ENCODE data around the gene SETD2. TPM values are rescaled to one million over a fixed set of nuclear protein-coding genes. Genes with fewer than 3 reads are reported as not detected.

SETD2 gene
- total and polyA plus RNA-seq, 2 of the 8 experiments (the other 6 are each of a cell fraction or from before 2014, with no cell fraction given), result 15.7 to 46.3 TPM

DNA sequence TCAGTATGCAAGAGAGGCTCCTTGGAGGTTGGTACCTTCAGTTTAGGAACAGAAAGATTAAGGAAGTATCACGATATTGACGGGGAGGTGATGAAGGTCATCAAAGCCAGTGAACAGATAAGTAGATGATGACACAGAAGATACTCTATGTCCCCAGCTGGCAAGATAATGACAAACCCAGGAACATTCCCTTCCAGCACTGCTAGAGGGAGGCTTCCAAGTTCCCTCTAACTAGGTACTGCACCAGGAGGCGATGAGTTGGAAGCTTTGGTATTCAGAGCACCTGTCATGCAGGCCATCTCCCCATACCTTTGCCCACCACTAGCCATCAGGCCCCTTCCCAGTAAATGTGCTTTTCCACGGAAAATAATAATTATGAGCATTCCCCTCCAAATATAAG lies 143.6 kb downstream of the SETD2 start (continued):
- TF ChIP-seq, protein P1, sequence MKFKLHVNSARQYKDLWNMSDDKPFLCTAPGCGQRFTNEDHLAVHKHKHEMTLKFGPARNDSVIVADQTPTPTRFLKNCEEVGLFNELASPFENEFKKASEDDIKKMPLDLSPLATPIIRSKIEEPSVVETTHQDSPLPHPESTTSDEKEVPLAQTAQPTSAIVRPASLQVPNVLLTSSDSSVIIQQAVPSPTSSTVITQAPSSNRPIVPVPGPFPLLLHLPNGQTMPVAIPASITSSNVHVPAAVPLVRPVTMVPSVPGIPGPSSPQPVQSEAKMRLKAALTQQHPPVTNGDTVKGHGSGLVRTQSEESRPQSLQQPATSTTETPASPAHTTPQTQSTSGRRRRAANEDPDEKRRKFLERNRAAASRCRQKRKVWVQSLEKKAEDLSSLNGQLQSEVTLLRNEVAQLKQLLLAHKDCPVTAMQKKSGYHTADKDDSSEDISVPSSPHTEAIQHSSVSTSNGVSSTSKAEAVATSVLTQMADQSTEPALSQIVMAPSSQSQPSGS (IDR thresholded peaks at IDR 0.05; ENCODE audit: low read length), result no peak
- TF ChIP-seq HDAC6 (IDR thresholded peaks at IDR 0.05; ENCODE audit: low read depth, low read length) (no peak), ASH2L (IDR thresholded peaks at IDR 0.05; ENCODE audit: low read length) (no peak)

Measured in H1 (cell line).